GM23338 (cell line): Measurements from ENCODE around the gene STAT1. TPM values are rescaled to one million over a fixed set of nuclear protein-coding genes. Genes with fewer than 3 reads are reported as not detected.

Experiments used
- ATAC-seq: fragments of 200-7000 bp; cut with Tn5 transposase; 3 replicates; pipeline ENCODE4 v1.9.1; 2020
- DNase-seq: peaks from one replicate; pipeline ENCODE4 v3.0.0-alpha.2; 2015; ENCODE audit warnings: low spot score
- H2AFZ ChIP-seq: fragments of 200-600 bp; sonication (generic); 2 replicates; pipeline ENCODE4 v1.8.0; 2016; ENCODE audit warnings: antibody characterized with exemption, mild to moderate bottlenecking, moderate library complexity
- H3F3A ChIP-seq: fragments of 200-600 bp; sonication (generic); replicated peaks from 2 replicates; pipeline ENCODE4 v1.8.0; 2017; ENCODE audit warnings: antibody characterized with exemption, mixed run types, low read depth
- H3K27ac ChIP-seq: fragments of 200-600 bp; sonication (generic); 2 replicates; pipeline ENCODE4 v1.6.1; 2016; ENCODE audit warnings: low read depth
- H3K27me3 ChIP-seq: fragments of 200-600 bp; sonication (generic); 2 replicates; pipeline ENCODE4 v1.8.0; 2016; ENCODE audit warnings: mild to moderate bottlenecking, mixed run types, moderate library complexity; ENCODE audit not compliant: insufficient read depth
- H3K36me3 ChIP-seq: fragments of 200-600 bp; sonication (generic); 2 replicates; pipeline ENCODE4 v1.8.0; 2016; ENCODE audit warnings: mild to moderate bottlenecking; ENCODE audit not compliant: insufficient read depth
- H3K4me1 ChIP-seq: fragments of 200-600 bp; sonication (generic); 2 replicates; pipeline ENCODE4 v1.8.0; 2016; ENCODE audit warnings: mild to moderate bottlenecking, moderate library complexity; ENCODE audit not compliant: insufficient read depth
- H3K4me2 ChIP-seq: fragments of 200-600 bp; sonication (generic); 2 replicates; pipeline ENCODE4 v1.7.1; 2017; ENCODE audit warnings: mixed run types
- H3K4me3 ChIP-seq: fragments of 200-600 bp; sonication (generic); 2 replicates; pipeline ENCODE4 v1.6.1; 2016; ENCODE audit warnings: mixed run types
- H3K79me2 ChIP-seq: fragments of 200-600 bp; sonication (generic); replicated peaks from 2 replicates; pipeline ENCODE4 v1.8.0; 2017; ENCODE audit warnings: mild to moderate bottlenecking; ENCODE audit not compliant: insufficient read depth
- H3K9me2 ChIP-seq: fragments of 200-600 bp; sonication (generic); 2 replicates; pipeline ENCODE4 v1.8.0; 2017; ENCODE audit not compliant: insufficient read depth
- H4K20me1 ChIP-seq: fragments of 200-600 bp; sonication (generic); replicated peaks from 2 replicates; pipeline ENCODE4 v1.8.0; 2017; ENCODE audit warnings: mild to moderate bottlenecking; ENCODE audit not compliant: insufficient read depth
- H3K27ac Mint-ChIP-seq: 2 replicates; pipeline ENCODE4 v1.8.0; 2020; ENCODE audit warnings: inconsistent platforms, mild to moderate bottlenecking, moderate library complexity, mixed read lengths
- H3K27me3 Mint-ChIP-seq: 3 replicates; pipeline ENCODE4 v1.8.0; 2022; ENCODE audit warnings: low read depth, mild to moderate bottlenecking, moderate library complexity, mixed read lengths, inconsistent platforms; ENCODE audit not compliant: insufficient read depth, poor library complexity
- H3K36me3 Mint-ChIP-seq: 3 replicates; pipeline ENCODE4 v1.8.0; 2021; ENCODE audit warnings: low read depth, mild to moderate bottlenecking, inconsistent platforms, moderate library complexity, mixed read lengths
- H3K4me1 Mint-ChIP-seq: 3 replicates; pipeline ENCODE4 v1.8.0; 2020; ENCODE audit warnings: mild to moderate bottlenecking, inconsistent platforms, mixed read lengths
- H3K4me3 Mint-ChIP-seq: 3 replicates; pipeline ENCODE4 v1.8.0; 2021; ENCODE audit warnings: moderate library complexity, mild to moderate bottlenecking, inconsistent platforms, mixed read lengths
- H3K9me3 Mint-ChIP-seq: 3 replicates; pipeline ENCODE4 v1.8.0; 2020; ENCODE audit warnings: moderate library complexity, mild to moderate bottlenecking, inconsistent platforms, mixed read lengths
- CREB1 ChIP-seq: fragments of 250-450 bp; sonication (Bioruptor Pico); IDR thresholded peaks from 2 replicates; pipeline ENCODE4 v1.5.0; 2020; ENCODE audit warnings: low read depth, mild to moderate bottlenecking, moderate library complexity
- EZH2 ChIP-seq: fragments of 200-600 bp; sonication (generic); IDR thresholded peaks from one replicate; pipeline ENCODE4 v1.8.0; 2017; ENCODE audit warnings: antibody characterized with exemption, mild to moderate bottlenecking, low read depth; ENCODE audit not compliant: unreplicated experiment
- EZH2phosphoT487 ChIP-seq: fragments of 200-600 bp; sonication (generic); IDR thresholded peaks from one replicate; pipeline ENCODE4 v1.8.1; 2018; ENCODE audit warnings: antibody characterized with exemption; ENCODE audit not compliant: unreplicated experiment
- JUNB ChIP-seq: IDR thresholded peaks from one replicate; pipeline ENCODE4 v1.6.1; 2016; ENCODE audit warnings: antibody characterized with exemption; ENCODE audit not compliant: unreplicated experiment
- NANOG ChIP-seq: IDR thresholded peaks from 2 replicates; pipeline ENCODE4 v1.6.1; 2016; ENCODE audit warnings: antibody characterized with exemption, borderline replicate concordance
- POLR2AphosphoS5 ChIP-seq: IDR thresholded peaks from 2 replicates; pipeline ENCODE4 v1.6.1; 2016; ENCODE audit warnings: antibody characterized with exemption, low read depth
- STAT1 ChIP-seq: IDR thresholded peaks from one replicate; pipeline ENCODE4 v1.6.1; 2016; ENCODE audit warnings: antibody characterized with exemption; ENCODE audit not compliant: unreplicated experiment
- ZNF114 ChIP-seq: fragments of 250-450 bp; sonication (Bioruptor Pico); IDR thresholded peaks from 2 replicates; pipeline ENCODE4 v1.5.0; 2020; ENCODE audit warnings: mild to moderate bottlenecking, moderate library complexity
- ZNF331 ChIP-seq: fragments of 250-450 bp; sonication (Bioruptor Pico); IDR thresholded peaks from 2 replicates; pipeline ENCODE4 v1.5.0; 2020; ENCODE audit warnings: low read depth, mild to moderate bottlenecking, moderate library complexity
- polyA plus RNA-seq: library from polyadenylated mRNA; unstranded; fragments of >200 nt; fragmentation: Nextera tagmentation; extraction: Ambion mirVana; gene quantifications from 2 replicates; pipeline ENCODE4 v1.2.1, GENCODE V29; 2016
- total RNA-seq: library from RNA; depleted of rRNA; stranded (reverse); fragments of >200 nt; shearing (Covaris generic); gene quantifications from 2 replicates; pipeline ENCODE4 v1.2.3, GENCODE V29; 2014
- TF ChIP-seq, protein P1 (sequence below): IDR thresholded peaks from 2 replicates; pipeline ENCODE4 v1.6.1; 2016; ENCODE audit warnings: antibody characterized with exemption
- TF ChIP-seq, protein P2 (sequence below): fragments of 250-450 bp; sonication (Bioruptor Pico); IDR thresholded peaks from 2 replicates; pipeline ENCODE4 v1.5.0; 2020; ENCODE audit warnings: mild to moderate bottlenecking, moderate library complexity

Gene STAT1
- total and polyA plus RNA-seq, 2 experiments from 2014 or later = 15.1 to 47.4 TPM

DNA sequence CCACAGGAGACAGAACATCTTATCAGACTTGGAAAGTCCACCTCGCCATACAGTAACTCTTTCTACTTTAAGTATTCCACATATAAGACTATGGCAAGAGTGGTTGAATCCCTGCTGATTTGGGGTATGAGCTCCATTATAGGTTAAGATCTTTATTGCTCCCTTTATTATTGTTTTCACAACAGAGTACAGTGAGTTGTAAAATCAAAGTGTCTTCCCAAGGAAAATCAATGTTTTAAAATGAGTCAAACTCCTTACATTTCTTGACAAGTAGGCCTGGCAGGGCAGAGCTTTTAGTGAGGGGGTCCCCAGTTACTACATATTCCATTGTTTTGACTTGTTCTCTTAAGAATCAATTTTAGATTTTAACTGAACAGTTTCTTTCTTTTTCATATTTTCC, 49.6 kb upstream of the STAT1 start:
- Histone ChIP-seq H3K27me3 (no peaks in the 10 kb centered on the region), H4K20me1 (no peaks in the 10 kb centered on the region), H3K4me3 (no peak overlapping the region), H3K4me2 (no peak overlapping the region), H2AFZ (no peak overlapping the region), H3K9me2 (no peaks in the 10 kb centered on the region), H3F3A (no peaks in the 10 kb centered on the region), H3K27ac (no peak overlapping the region), H3K4me1 (peaks cover 5% of the 10 kb centered on the region), H3K79me2 (no peaks in the 10 kb centered on the region), H3K36me3 (no peaks in the 10 kb centered on the region)
- H3K36me3 Mint-ChIP-seq = no peaks in the 10 kb centered on the region
- H3K4me3 Mint-ChIP-seq = no peak overlapping the region
- no peak for DNase-seq
- no peak overlapping the region for H3K27ac Mint-ChIP-seq
- ATAC-seq = no peak
- H3K4me1 Mint-ChIP-seq = peaks cover 22% of the 10 kb centered on the region
- TF ChIP-seq NANOG (no peak), ZNF114 (CRISPR knock-in tag) (no peak), STAT1 (no peak), ZNF331 (CRISPR knock-in tag) (no peak)
- H3K9me3 Mint-ChIP-seq = no peaks in the 10 kb centered on the region
- no peaks in the 10 kb centered on the region for H3K27me3 Mint-ChIP-seq

DNA sequence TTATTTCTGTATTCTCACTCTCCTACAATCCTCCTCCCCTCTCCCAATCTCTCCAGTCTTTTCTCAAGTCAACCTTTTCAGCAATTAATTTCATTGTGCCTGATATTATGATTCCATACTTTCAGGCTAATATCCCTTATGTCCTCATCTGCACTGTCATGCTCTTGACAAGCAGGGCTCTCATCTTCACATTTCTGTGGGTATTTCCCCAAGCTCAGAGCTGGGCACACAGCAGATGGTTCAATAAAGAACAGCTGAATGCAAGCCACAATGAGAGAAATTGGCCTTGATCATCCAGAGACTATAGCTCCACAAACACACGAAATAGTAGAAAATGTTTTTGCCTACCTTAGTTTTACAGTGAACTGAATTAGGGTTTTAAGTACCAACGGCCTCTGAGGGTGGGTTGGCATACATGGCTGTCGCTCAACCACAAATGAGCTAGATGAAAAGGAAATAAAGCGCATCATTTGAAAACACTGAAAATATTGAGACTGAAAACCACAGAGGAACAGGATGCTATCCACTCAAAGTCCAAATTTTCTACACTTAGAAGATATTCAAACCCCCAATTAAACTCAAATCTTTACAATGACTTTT, 47.5 kb upstream of the STAT1 start:
- no peak for ATAC-seq
- Mint-ChIP-seq H3K27ac (no peak overlapping the region), H3K4me1 (peaks cover 8% of the 10 kb centered on the region; the same call in 2 of the 3 replicates), H3K9me3 (no peaks in the 10 kb centered on the region), H3K4me3 (no peak overlapping the region), H3K27me3 (no peaks in the 10 kb centered on the region), H3K36me3 (no peaks in the 10 kb centered on the region)
- H3K4me2 ChIP-seq = no peak overlapping the region
- H3K27ac ChIP-seq = no peak overlapping the region
- H4K20me1 ChIP-seq = no peaks in the 10 kb centered on the region
- no peaks in the 10 kb centered on the region for H3F3A ChIP-seq
- H3K36me3 ChIP-seq = no peaks in the 10 kb centered on the region
- H3K9me2 ChIP-seq = no peaks in the 10 kb centered on the region
- H3K79me2 ChIP-seq = no peaks in the 10 kb centered on the region
- no peak overlapping the region for H2AFZ ChIP-seq
- H3K4me1 ChIP-seq = no peaks in the 10 kb centered on the region
- no peak for DNase-seq
- H3K27me3 ChIP-seq = no peaks in the 10 kb centered on the region
- H3K4me3 ChIP-seq = no peak overlapping the region
- no peak for TF ChIP-seq CREB1 (CRISPR knock-in tag)
- TF ChIP-seq NANOG = no peak
- TF ChIP-seq STAT1 = no peak
- TF ChIP-seq, protein P1, sequence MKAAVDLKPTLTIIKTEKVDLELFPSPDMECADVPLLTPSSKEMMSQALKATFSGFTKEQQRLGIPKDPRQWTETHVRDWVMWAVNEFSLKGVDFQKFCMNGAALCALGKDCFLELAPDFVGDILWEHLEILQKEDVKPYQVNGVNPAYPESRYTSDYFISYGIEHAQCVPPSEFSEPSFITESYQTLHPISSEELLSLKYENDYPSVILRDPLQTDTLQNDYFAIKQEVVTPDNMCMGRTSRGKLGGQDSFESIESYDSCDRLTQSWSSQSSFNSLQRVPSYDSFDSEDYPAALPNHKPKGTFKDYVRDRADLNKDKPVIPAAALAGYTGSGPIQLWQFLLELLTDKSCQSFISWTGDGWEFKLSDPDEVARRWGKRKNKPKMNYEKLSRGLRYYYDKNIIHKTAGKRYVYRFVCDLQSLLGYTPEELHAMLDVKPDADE = no peak
- no peak for TF ChIP-seq EZH2phosphoT487
- no peak for TF ChIP-seq ZNF331 (CRISPR knock-in tag)
- no peak for TF ChIP-seq POLR2AphosphoS5
- no peak for TF ChIP-seq ZNF114 (CRISPR knock-in tag)
- TF ChIP-seq JUNB = no peak
- TF ChIP-seq EZH2 = no peak
- TF ChIP-seq, protein P2, sequence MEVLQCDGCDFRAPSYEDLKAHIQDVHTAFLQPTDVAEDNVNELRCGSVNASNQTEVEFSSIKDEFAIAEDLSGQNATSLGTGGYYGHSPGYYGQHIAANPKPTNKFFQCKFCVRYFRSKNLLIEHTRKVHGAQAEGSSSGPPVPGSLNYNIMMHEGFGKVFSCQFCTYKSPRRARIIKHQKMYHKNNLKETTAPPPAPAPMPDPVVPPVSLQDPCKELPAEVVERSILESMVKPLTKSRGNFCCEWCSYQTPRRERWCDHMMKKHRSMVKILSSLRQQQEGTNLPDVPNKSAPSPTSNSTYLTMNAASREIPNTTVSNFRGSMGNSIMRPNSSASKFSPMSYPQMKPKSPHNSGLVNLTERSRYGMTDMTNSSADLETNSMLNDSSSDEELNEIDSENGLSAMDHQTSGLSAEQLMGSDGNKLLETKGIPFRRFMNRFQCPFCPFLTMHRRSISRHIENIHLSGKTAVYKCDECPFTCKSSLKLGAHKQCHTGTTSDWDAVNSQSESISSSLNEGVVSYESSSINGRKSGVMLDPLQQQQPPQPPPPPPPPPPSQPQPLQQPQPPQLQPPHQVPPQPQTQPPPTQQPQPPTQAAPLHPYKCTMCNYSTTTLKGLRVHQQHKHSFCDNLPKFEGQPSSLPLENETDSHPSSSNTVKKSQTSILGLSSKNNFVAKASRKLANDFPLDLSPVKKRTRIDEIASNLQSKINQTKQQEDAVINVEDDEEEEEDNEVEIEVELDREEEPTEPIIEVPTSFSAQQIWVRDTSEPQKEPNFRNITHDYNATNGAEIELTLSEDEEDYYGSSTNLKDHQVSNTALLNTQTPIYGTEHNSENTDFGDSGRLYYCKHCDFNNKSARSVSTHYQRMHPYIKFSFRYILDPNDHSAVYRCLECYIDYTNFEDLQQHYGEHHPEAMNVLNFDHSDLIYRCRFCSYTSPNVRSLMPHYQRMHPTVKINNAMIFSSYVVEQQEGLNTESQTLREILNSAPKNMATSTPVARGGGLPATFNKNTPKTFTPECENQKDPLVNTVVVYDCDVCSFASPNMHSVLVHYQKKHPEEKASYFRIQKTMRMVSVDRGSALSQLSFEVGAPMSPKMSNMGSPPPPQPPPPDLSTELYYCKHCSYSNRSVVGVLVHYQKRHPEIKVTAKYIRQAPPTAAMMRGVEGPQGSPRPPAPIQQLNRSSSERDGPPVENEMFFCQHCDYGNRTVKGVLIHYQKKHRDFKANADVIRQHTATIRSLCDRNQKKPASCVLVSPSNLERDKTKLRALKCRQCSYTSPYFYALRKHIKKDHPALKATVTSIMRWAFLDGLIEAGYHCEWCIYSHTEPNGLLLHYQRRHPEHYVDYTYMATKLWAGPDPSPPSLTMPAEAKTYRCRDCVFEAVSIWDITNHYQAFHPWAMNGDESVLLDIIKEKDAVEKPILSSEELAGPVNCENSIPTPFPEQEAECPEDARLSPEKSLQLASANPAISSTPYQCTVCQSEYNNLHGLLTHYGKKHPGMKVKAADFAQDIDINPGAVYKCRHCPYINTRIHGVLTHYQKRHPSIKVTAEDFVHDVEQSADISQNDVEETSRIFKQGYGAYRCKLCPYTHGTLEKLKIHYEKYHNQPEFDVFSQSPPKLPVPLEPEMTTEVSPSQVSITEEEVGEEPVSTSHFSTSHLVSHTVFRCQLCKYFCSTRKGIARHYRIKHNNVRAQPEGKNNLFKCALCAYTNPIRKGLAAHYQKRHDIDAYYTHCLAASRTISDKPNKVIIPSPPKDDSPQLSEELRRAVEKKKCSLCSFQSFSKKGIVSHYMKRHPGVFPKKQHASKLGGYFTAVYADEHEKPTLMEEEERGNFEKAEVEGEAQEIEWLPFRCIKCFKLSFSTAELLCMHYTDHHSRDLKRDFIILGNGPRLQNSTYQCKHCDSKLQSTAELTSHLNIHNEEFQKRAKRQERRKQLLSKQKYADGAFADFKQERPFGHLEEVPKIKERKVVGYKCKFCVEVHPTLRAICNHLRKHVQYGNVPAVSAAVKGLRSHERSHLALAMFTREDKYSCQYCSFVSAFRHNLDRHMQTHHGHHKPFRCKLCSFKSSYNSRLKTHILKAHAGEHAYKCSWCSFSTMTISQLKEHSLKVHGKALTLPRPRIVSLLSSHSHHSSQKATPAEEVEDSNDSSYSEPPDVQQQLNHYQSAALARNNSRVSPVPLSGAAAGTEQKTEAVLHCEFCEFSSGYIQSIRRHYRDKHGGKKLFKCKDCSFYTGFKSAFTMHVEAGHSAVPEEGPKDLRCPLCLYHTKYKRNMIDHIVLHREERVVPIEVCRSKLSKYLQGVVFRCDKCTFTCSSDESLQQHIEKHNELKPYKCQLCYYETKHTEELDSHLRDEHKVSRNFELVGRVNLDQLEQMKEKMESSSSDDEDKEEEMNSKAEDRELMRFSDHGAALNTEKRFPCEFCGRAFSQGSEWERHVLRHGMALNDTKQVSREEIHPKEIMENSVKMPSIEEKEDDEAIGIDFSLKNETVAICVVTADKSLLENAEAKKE (CRISPR knock-in tag) = no peak
